SK-N-SH (cell line): ENCODE measurements around the gene CCNF. TPM values are rescaled to one million over a fixed set of nuclear protein-coding genes. Genes with fewer than 3 reads are reported as not detected.
"Not testable (repeated sequence)": the region's sequence is repeated elsewhere in the genome, so short reads cannot be mapped to it uniquely, and the experiment has no call there.

Experiments
- CTCF ChIA-PET: fragments of 300-600, 350-600 bp; formaldehyde crosslinking; extraction: SDS; loops from one replicate; lab custom pipeline; 2021; lab: Yijun Ruan, JAX
- POLR2A ChIA-PET: fragments of 350-600 bp; sonication (Branson Sonifier 250); formaldehyde crosslinking; extraction: SDS; loops from one replicate; lab custom pipeline; 2020; ENCODE audit warnings: antibody characterized with exemption, inconsistent platforms; lab: Yijun Ruan, JAX
- DNase-seq: peaks from one replicate; pipeline ENCODE4 v3.0.0; 2012
- H2AFZ ChIP-seq: fragments of 200-600 bp; sonication (generic); 2 replicates; pipeline ENCODE4 v1.8.1; 2016; ENCODE audit warnings: antibody characterized with exemption, mild to moderate bottlenecking, low read depth
- H3F3A ChIP-seq: fragments of 200-600 bp; sonication (generic); replicated peaks from 2 replicates; pipeline ENCODE3; 2016; ENCODE audit warnings: antibody characterized with exemption, mild to moderate bottlenecking; ENCODE audit not compliant: insufficient read depth
- H3K27ac ChIP-seq, 2 experiments: fragments of 200-500 bp in 1 of 2; fragments of 200-600 bp in 1 of 2; sonication (Bioruptor generic) in 1 of 2; sonication (generic), shearing (Covaris generic) in 1 of 2; 2 replicates each; pipeline versions ENCODE4 v1.5.1 to v1.6.1; 2014 to 2016; ENCODE audit warnings: low read depth in 2 of 2, inconsistent platforms in 1 of 2, low read length in 1 of 2, mild to moderate bottlenecking in 1 of 2, mixed read lengths in 1 of 2
- H3K27me3 ChIP-seq: fragments of 200-600 bp; sonication (generic), shearing (Covaris generic); 2 replicates; pipeline ENCODE4 v1.6.1; 2016; ENCODE audit warnings: mixed run types; ENCODE audit not compliant: insufficient read depth
- H3K36me3 ChIP-seq, 2 experiments: fragments of 200-500 bp in 1 of 2; fragments of 200-600 bp in 1 of 2; sonication (Bioruptor generic) in 1 of 2; sonication (generic) in 1 of 2; replicated peaks in 1 of 2; 2 replicates each; pipeline versions ENCODE3 to v1.5.1; 2014 to 2016; ENCODE audit warnings: low read length in 1 of 2, mild to moderate bottlenecking in 1 of 2; ENCODE audit not compliant: insufficient read depth in 2 of 2, control insufficient read depth in 1 of 2
- H3K4me1 ChIP-seq, 2 experiments: fragments of 200-500 bp in 1 of 2; fragments of 200-600 bp in 1 of 2; sonication (Bioruptor generic) in 1 of 2; sonication (generic), shearing (Covaris generic) in 1 of 2; 2 replicates each; pipeline versions ENCODE4 v1.5.1 to v1.6.1; 2014 to 2016; ENCODE audit warnings: low read depth in 1 of 2, low read length in 1 of 2, mixed run types in 1 of 2; ENCODE audit not compliant: insufficient read depth in 2 of 2, control insufficient read depth in 1 of 2
- H3K4me2 ChIP-seq: fragments of 200-600 bp; sonication (generic), shearing (Covaris generic); 2 replicates; pipeline ENCODE4 v1.6.1; 2017; ENCODE audit warnings: mixed run types
- H3K4me3 ChIP-seq, 2 experiments: fragments of 200-500 bp in 1 of 2; fragments of 200-600 bp in 1 of 2; sonication (Bioruptor generic) in 1 of 2; sonication (generic), shearing (Covaris generic) in 1 of 2; 2 replicates each; pipeline versions ENCODE4 v1.5.1 to v1.8.1; 2014 to 2016; ENCODE audit warnings: low read depth in 2 of 2, inconsistent platforms in 1 of 2, low read length in 1 of 2, mild to moderate bottlenecking in 1 of 2, mixed read lengths in 1 of 2, moderate library complexity in 1 of 2
- H3K79me2 ChIP-seq: fragments of 200-600 bp; sonication (generic); 2 replicates; pipeline ENCODE4 v1.8.1; 2017; ENCODE audit warnings: mild to moderate bottlenecking; ENCODE audit not compliant: insufficient read depth
- H3K9ac ChIP-seq: fragments of 200-600 bp; sonication (generic); 2 replicates; pipeline ENCODE4 v1.6.1; 2017; ENCODE audit warnings: mixed run types
- H3K9me2 ChIP-seq: fragments of 200-600 bp; sonication (generic); 2 replicates; pipeline ENCODE4 v1.6.1; 2017; ENCODE audit warnings: mixed run types
- H3K9me3 ChIP-seq: fragments of 200-600 bp; sonication (generic); 2 replicates; pipeline ENCODE4 v1.6.1; 2017; ENCODE audit warnings: mixed run types, mild to moderate bottlenecking, moderate library complexity
- H4K20me1 ChIP-seq: fragments of 200-600 bp; sonication (generic); 2 replicates; pipeline ENCODE4 v1.6.1; 2017; ENCODE audit warnings: mild to moderate bottlenecking, mixed run types; ENCODE audit not compliant: insufficient read depth
- ELF1 ChIP-seq: IDR thresholded peaks from 2 replicates; pipeline ENCODE4 v1.4.0; 2012
- EP300 ChIP-seq, 2 experiments: IDR thresholded peaks; 2 replicates each; pipeline versions ENCODE4 v1.4.0 to v1.6.1; 2012; ENCODE audit warnings: borderline replicate concordance in 1 of 2, low read depth in 1 of 2, low read length in 1 of 2
- EZH2phosphoT487 ChIP-seq: fragments of 200-600 bp; sonication (generic); IDR thresholded peaks from 2 replicates; pipeline ENCODE4 v1.6.1; 2017; ENCODE audit warnings: low read depth, mixed run types, mild to moderate bottlenecking, antibody characterized with exemption, moderate library complexity, borderline replicate concordance
- FOSL2 ChIP-seq: IDR thresholded peaks from 2 replicates; pipeline ENCODE4 v1.4.0; 2012; ENCODE audit warnings: low read depth, mild to moderate bottlenecking, moderate library complexity, borderline replicate concordance
- FOXM1 ChIP-seq: IDR thresholded peaks from 2 replicates; pipeline ENCODE4 v1.4.0; 2012; ENCODE audit warnings: low read depth, mild to moderate bottlenecking
- GABPA ChIP-seq: IDR thresholded peaks from 2 replicates; pipeline ENCODE4 v1.4.0; 2012; ENCODE audit warnings: low read depth, mild to moderate bottlenecking
- GATA2 ChIP-seq: sonication (generic); formaldehyde crosslinking; IDR thresholded peaks from 2 replicates; pipeline ENCODE4 v1.5.0; 2020; ENCODE audit warnings: mild to moderate bottlenecking, missing genetic modification reagents
- JUND ChIP-seq: IDR thresholded peaks from 2 replicates; pipeline ENCODE4 v1.4.0; 2012
- MEF2A ChIP-seq: IDR thresholded peaks from 2 replicates; pipeline ENCODE4 v1.4.0; 2012; ENCODE audit warnings: low read depth, borderline replicate concordance
- MXI1 ChIP-seq: IDR thresholded peaks from 2 replicates; pipeline ENCODE4 v1.6.1; 2012; ENCODE audit warnings: mild to moderate bottlenecking, low read depth, low read length, improper control_type of control experiment
- NRF1 ChIP-seq: IDR thresholded peaks from 2 replicates; pipeline ENCODE4 v1.6.1; 2012; ENCODE audit warnings: low read depth, mild to moderate bottlenecking, low read length
- POLR2AphosphoS5 ChIP-seq: IDR thresholded peaks from 2 replicates; pipeline ENCODE4 v1.6.1; 2012; ENCODE audit warnings: low read depth, low read length
- TAF1 ChIP-seq: IDR thresholded peaks from 2 replicates; pipeline ENCODE4 v1.6.1; 2012; ENCODE audit warnings: low read depth, mild to moderate bottlenecking, low read length, moderate library complexity, borderline replicate concordance
- TCF12 ChIP-seq: IDR thresholded peaks from 2 replicates; pipeline ENCODE4 v1.4.0; 2012
- TEAD4 ChIP-seq: IDR thresholded peaks from 2 replicates; pipeline ENCODE4 v1.4.0; 2012; ENCODE audit warnings: mild to moderate bottlenecking, borderline replicate concordance; ENCODE audit not compliant: insufficient read depth
- WGBS: methylation state at CpG from one replicate; pipeline ENCODE4 v1.1.6; 2017; ENCODE audit warnings: low lambda C conversion rate; 5-methylcytosine and 5-hydroxymethylcytosine counted together
- polyA plus RNA-seq, 3 experiments: library from polyadenylated mRNA; depleted of rRNA; stranded (reverse); fragments of >200 nt; gene quantifications; 2 replicates each; pipeline ENCODE4 v1.2.3, GENCODE V29; 2012
- TF ChIP-seq, protein P1 (sequence below): IDR thresholded peaks from 2 replicates; pipeline ENCODE4; 2012
- TF ChIP-seq, protein P2 (sequence below): IDR thresholded peaks from 2 replicates; pipeline ENCODE4 v1.6.1; 2012; ENCODE audit warnings: mild to moderate bottlenecking, low read depth, low read length, moderate library complexity
- TF ChIP-seq, protein P3 (sequence below): IDR thresholded peaks from 2 replicates; pipeline ENCODE4 v1.4.0; 2012; ENCODE audit warnings: low read depth, borderline replicate concordance
- TF ChIP-seq, protein P4 (sequence below): fragments of 150-350 bp; IDR thresholded peaks from 2 replicates; pipeline ENCODE4 v1.6.1; 2017; ENCODE audit warnings: antibody characterized with exemption, low read length, low read depth, borderline replicate concordance

The CCNF gene
- polyA plus RNA-seq, 1 of the 3 experiments (the other 2 are of a cell fraction), result 4.6 TPM

DNA sequence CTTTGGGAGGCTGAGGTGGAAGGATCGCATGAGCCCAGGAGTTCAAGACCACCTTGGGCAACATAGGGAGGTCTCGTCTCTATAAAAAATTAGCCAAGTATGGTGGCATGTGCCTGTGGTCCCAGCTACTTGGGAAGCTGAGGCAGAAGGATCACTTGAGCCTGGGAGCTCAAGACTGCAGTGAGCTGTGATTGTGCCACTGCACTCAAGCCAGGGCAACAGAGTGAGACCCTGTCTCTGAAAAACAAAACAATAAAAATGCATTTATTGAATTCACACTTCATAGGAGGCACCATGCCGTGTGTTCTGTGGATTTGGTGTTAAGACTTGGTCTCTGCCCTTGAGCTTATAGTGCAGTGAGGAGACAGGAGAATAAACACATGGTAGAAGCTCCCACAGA lies 48.1 kb downstream of the CCNF start (continued):
- no peak for TF ChIP-seq GABPA
- TF ChIP-seq, protein P1, sequence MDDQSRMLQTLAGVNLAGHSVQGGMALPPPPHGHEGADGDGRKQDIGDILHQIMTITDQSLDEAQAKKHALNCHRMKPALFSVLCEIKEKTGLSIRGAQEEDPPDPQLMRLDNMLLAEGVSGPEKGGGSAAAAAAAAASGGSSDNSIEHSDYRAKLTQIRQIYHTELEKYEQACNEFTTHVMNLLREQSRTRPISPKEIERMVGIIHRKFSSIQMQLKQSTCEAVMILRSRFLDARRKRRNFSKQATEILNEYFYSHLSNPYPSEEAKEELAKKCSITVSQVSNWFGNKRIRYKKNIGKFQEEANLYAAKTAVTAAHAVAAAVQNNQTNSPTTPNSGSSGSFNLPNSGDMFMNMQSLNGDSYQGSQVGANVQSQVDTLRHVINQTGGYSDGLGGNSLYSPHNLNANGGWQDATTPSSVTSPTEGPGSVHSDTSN, result no peak
- no peak for TF ChIP-seq JUND
- TF ChIP-seq TCF12, result no peak
- TF ChIP-seq MEF2A, result no peak
- TF ChIP-seq, protein P2, sequence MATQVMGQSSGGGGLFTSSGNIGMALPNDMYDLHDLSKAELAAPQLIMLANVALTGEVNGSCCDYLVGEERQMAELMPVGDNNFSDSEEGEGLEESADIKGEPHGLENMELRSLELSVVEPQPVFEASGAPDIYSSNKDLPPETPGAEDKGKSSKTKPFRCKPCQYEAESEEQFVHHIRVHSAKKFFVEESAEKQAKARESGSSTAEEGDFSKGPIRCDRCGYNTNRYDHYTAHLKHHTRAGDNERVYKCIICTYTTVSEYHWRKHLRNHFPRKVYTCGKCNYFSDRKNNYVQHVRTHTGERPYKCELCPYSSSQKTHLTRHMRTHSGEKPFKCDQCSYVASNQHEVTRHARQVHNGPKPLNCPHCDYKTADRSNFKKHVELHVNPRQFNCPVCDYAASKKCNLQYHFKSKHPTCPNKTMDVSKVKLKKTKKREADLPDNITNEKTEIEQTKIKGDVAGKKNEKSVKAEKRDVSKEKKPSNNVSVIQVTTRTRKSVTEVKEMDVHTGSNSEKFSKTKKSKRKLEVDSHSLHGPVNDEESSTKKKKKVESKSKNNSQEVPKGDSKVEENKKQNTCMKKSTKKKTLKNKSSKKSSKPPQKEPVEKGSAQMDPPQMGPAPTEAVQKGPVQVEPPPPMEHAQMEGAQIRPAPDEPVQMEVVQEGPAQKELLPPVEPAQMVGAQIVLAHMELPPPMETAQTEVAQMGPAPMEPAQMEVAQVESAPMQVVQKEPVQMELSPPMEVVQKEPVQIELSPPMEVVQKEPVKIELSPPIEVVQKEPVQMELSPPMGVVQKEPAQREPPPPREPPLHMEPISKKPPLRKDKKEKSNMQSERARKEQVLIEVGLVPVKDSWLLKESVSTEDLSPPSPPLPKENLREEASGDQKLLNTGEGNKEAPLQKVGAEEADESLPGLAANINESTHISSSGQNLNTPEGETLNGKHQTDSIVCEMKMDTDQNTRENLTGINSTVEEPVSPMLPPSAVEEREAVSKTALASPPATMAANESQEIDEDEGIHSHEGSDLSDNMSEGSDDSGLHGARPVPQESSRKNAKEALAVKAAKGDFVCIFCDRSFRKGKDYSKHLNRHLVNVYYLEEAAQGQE, result no peak

DNA sequence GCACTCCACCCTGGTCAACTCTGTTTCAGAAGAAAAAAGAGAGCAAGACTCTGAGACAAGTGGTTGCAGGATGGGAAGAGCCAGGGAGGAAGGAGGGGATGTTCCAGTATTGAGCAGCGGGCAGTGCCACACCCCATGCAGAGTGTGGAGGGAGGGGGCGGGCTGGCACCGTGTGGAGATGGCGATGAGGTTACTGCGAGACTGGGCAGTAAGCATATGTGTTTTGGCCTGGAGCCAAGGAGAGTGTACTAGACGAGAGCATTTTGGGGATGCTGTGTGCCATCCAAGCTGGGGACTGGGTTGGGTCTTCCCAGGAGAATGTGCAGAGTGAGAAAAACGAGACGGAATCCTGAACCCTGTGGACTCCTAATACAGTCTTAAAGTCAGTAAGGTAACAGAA lies 49.0 kb downstream of the CCNF start:
- WGBS, result 89% methylated on average over 8 of the region's 8 CpGs
- Histone ChIP-seq H3K27me3 (no peaks in the 10 kb centered on the region), H3K4me3 (no peak overlapping the region), H3F3A (peaks cover 9% of the 10 kb centered on the region), H2AFZ (no peak overlapping the region), H3K9ac (no peak overlapping the region), H3K9me2 (no peaks in the 10 kb centered on the region), H3K36me3 (no peaks in the 10 kb centered on the region), H3K9me3 (no peaks in the 10 kb centered on the region), H3K79me2 (peaks cover 16% of the 10 kb centered on the region), H3K4me1 (peaks cover 3 to 47% of the 10 kb centered on the region in 2 experiments), H4K20me1 (no peaks in the 10 kb centered on the region), H3K27ac (no peak overlapping the region), H3K4me2 (no peak overlapping the region)
- POLR2A ChIA-PET, result interaction anchor here (1.2 kb wide), 1 partner anchor 36 kb away, joined by 3 read pairs; no protein-coding TSS in a partner anchor
- TF ChIP-seq ELF1 (no peak), NRF1 (no peak), TAF1 (no peak), TEAD4 (no peak), POLR2AphosphoS5 (no peak), MEF2A (no peak), FOSL2 (no peak), EP300 (IDR thresholded peaks at IDR 0.05; ENCODE audit: borderline replicate concordance in 1 of 2, low read depth in 1 of 2, low read length in 1 of 2) (no peak), EZH2phosphoT487 (no peak), GABPA (no peak), GATA2 (CRISPR knock-in tag) (no peak), MXI1 (no peak), FOXM1 (no peak)
- TF ChIP-seq, protein P3, sequence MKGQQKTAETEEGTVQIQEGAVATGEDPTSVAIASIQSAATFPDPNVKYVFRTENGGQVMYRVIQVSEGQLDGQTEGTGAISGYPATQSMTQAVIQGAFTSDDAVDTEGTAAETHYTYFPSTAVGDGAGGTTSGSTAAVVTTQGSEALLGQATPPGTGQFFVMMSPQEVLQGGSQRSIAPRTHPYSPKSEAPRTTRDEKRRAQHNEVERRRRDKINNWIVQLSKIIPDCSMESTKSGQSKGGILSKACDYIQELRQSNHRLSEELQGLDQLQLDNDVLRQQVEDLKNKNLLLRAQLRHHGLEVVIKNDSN, result no peak
- TF ChIP-seq, protein P4, sequence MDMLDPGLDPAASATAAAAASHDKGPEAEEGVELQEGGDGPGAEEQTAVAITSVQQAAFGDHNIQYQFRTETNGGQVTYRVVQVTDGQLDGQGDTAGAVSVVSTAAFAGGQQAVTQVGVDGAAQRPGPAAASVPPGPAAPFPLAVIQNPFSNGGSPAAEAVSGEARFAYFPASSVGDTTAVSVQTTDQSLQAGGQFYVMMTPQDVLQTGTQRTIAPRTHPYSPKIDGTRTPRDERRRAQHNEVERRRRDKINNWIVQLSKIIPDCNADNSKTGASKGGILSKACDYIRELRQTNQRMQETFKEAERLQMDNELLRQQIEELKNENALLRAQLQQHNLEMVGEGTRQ, result no peak
- TF ChIP-seq, protein P2, result no peak
- CTCF ChIA-PET, result interaction anchor here (1.2 to 4.1 kb wide), 3 partner anchors 10 to 138 kb away, joined by 3 to 20 read pairs (median 9); partner anchors contain the start of gene ABCA3
- DNase-seq, result no peak

DNA sequence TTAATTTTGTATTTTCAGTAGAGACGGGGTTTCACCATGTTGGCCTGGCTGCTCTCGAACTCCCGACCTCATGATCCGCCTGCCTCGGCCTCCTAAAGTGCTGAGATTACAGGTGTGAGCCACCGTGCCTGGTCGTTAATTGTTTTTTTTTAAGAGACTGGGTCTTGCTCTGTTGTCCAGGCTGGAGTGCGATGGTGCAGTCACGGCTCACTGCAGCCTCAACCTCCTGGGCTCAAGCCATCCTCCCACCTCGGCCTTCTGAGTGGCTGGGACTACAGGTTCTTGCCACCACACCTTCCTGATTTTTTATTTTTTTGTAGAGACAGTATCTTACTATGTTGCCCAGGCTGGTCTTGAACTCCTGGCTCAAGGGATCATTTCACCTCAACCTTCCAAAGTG lies 50.7 kb downstream of the CCNF start:
- H2AFZ ChIP-seq, H3K36me3 ChIP-seq, H4K20me1 ChIP-seq, H3K9me2 ChIP-seq, H3K9me3 ChIP-seq, H3K9ac ChIP-seq, DNase-seq, H3K27ac ChIP-seq, H3K4me2 ChIP-seq, H3K27me3 ChIP-seq, POLR2A ChIA-PET, CTCF ChIA-PET, H3F3A ChIP-seq, H3K4me3 ChIP-seq: not testable (repeated sequence)
- peaks cover 16% of the 10 kb centered on the region for H3K79me2 ChIP-seq
- 93% methylated on average over 10 of the region's 10 CpGs for WGBS
- peaks cover 3 to 60% of the 10 kb centered on the region in 2 experiments; a peak in 3 of 4 replicates for H3K4me1 ChIP-seq
